ENCODE results near the gene PRDX2. TPM values are rescaled to one million over a fixed set of nuclear protein-coding genes. Genes with fewer than 3 reads are reported as not detected.

The PRDX2 gene
- total RNA-seq, 1 experiment from 2014 or later: 295 TPM

- peak overlapping the region; percentile 94 for H3K4me3 Mint-ChIP-seq (ENCODE audit: unreplicated experiment)
- no peaks in the 10 kb centered on the region for H3K9me3 Mint-ChIP-seq (ENCODE audit: unreplicated experiment)
- no peaks in the 10 kb centered on the region for H3K27me3 Mint-ChIP-seq (ENCODE audit: insufficient read depth, unreplicated experiment)
- intact Hi-C loops (cut with micrococcal nuclease): loop anchor here (1.0 to 5.0 kb wide), 2 partner anchors 12 to 68 kb away; partner anchors contain the start of gene TNPO2
- peak overlapping the region; percentile 95 for H3K27ac Mint-ChIP-seq (ENCODE audit: low read depth, unreplicated experiment)
- DNase-seq (ENCODE audit: unreplicated experiment): no peak
- peaks cover 34% of the 10 kb centered on the region for H3K4me1 Mint-ChIP-seq (ENCODE audit: insufficient read depth, unreplicated experiment)
- POLR2A ChIA-PET: interaction anchor here (0.6 to 8.4 kb wide), 17 partner anchors 7 to 1056 kb away, joined by 3 to 410 read pairs (median 6); partner anchors contain the start of genes GET3, HOOK2, PRDX2 and RNASEH2A
- CTCF ChIA-PET: interaction anchor here (0.5 to 14.5 kb wide), 6 partner anchors 15 to 364 kb away, joined by 3 to 307 read pairs (median 5); partner anchors contain the start of gene HOOK2
- TF ChIP-seq, protein P1, sequence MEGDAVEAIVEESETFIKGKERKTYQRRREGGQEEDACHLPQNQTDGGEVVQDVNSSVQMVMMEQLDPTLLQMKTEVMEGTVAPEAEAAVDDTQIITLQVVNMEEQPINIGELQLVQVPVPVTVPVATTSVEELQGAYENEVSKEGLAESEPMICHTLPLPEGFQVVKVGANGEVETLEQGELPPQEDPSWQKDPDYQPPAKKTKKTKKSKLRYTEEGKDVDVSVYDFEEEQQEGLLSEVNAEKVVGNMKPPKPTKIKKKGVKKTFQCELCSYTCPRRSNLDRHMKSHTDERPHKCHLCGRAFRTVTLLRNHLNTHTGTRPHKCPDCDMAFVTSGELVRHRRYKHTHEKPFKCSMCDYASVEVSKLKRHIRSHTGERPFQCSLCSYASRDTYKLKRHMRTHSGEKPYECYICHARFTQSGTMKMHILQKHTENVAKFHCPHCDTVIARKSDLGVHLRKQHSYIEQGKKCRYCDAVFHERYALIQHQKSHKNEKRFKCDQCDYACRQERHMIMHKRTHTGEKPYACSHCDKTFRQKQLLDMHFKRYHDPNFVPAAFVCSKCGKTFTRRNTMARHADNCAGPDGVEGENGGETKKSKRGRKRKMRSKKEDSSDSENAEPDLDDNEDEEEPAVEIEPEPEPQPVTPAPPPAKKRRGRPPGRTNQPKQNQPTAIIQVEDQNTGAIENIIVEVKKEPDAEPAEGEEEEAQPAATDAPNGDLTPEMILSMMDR (IDR thresholded peaks at IDR 0.05; ENCODE audit: unreplicated experiment): no peak
- H3K36me3 Mint-ChIP-seq (ENCODE audit: insufficient read depth, unreplicated experiment): peaks cover 55% of the 10 kb centered on the region
- no TSS peak for BruUV-seq (replicated peaks)
Measured at GRCh38 chr19:12790628-12791344, 10.8 kb downstream of the PRDX2 start.

DNA sequence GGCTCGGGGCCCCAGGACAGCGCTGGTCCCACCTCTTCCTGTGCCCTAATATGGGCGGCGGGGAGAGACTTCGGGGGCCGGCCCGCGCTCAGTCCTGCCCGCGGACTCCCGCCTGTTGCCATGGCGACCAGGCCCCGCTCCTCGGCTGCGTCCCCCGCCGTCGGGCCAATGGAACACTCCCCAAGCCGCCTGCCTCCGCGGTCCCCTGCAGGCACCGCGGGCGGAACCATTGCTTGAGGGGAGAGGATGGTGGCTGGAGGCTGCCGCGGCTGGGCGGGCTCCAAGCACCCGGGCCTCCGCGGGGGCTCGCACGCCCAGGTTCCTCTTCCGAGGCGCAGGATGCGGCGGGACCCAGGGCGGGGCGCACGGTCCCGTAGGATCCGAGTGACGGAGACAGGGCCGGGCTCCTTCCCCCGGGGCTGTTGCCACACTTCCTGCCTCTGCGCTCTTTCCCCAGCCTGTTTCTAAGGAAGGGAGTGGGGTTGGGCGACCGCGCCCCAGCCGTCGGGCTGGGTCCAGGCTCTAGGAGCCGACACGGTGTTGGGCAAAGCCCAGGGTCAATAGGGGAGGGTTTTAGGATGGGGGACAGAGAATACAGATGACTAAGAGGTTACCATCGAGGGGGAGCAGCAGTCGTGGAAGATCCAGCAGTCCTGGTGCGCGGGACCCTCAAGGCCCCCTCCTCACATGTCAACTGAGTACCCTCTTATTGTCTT is 11.5 kb downstream of the PRDX2 start:
- peak; percentile 98 for DNase-seq (ENCODE audit: unreplicated experiment)
- intact Hi-C loops (cut with micrococcal nuclease): loop anchor here (1.0 to 5.0 kb wide), 2 partner anchors 12 to 68 kb away; partner anchors contain the start of gene TNPO2
- Mint-ChIP-seq H3K4me1 (ENCODE audit: insufficient read depth, unreplicated experiment) (peaks cover 31% of the 10 kb centered on the region), H3K27me3 (ENCODE audit: insufficient read depth, unreplicated experiment) (no peaks in the 10 kb centered on the region), H3K4me3 (ENCODE audit: unreplicated experiment) (peak overlapping the region; percentile 94), H3K9me3 (ENCODE audit: unreplicated experiment) (no peaks in the 10 kb centered on the region), H3K36me3 (ENCODE audit: insufficient read depth, unreplicated experiment) (peaks cover 48% of the 10 kb centered on the region), H3K27ac (ENCODE audit: low read depth, unreplicated experiment) (peak overlapping the region; percentile 98)
- ChIA-PET CTCF (interaction anchor here (0.5 to 14.5 kb wide), 8 partner anchors 13 to 364 kb away, joined by 3 to 307 read pairs (median 6); partner anchors contain the start of gene HOOK2), POLR2A (interaction anchor here (0.6 to 8.4 kb wide), 16 partner anchors 7 to 179 kb away, joined by 3 to 410 read pairs (median 10); partner anchors contain the start of genes GCDH, GET3, HOOK2 and PRDX2)
- TF ChIP-seq, protein P1 (IDR thresholded peaks at IDR 0.05; ENCODE audit: unreplicated experiment): no peak
- no TSS peak for BruUV-seq (replicated peaks)

GRCh38 chr19:12789098-12789903 is 12.3 kb downstream of the PRDX2 start:
- H3K9me3 Mint-ChIP-seq (ENCODE audit: unreplicated experiment): no peaks in the 10 kb centered on the region
- intact Hi-C loops (cut with micrococcal nuclease): no loop called here

More at GRCh38 chr19:12789098-12789903, 12.3 kb downstream of the PRDX2 start:
- Mint-ChIP-seq H3K4me3 (ENCODE audit: unreplicated experiment) (peak overlapping the region; percentile 94), H3K4me1 (ENCODE audit: insufficient read depth, unreplicated experiment) (peaks cover 28% of the 10 kb centered on the region), H3K27ac (ENCODE audit: low read depth, unreplicated experiment) (peak overlapping the region; percentile 98), H3K36me3 (ENCODE audit: insufficient read depth, unreplicated experiment) (peaks cover 41% of the 10 kb centered on the region), H3K27me3 (ENCODE audit: insufficient read depth, unreplicated experiment) (no peaks in the 10 kb centered on the region)
- ChIA-PET POLR2A (interaction anchor here (0.6 to 5.0 kb wide), 15 partner anchors 12 to 329 kb away, joined by 3 to 132 read pairs (median 4); partner anchors contain the start of genes GCDH, GET3, HOOK2 and MAN2B1), CTCF (interaction anchor here (0.7 to 3.3 kb wide), 5 partner anchors 12 to 67 kb away, joined by 3 to 41 read pairs (median 5); no protein-coding TSS in a partner anchor)
- peak; percentile 63 for DNase-seq (ENCODE audit: unreplicated experiment)
- TF ChIP-seq, protein P1 (IDR thresholded peaks at IDR 0.05; ENCODE audit: unreplicated experiment): no peak
- no TSS peak for BruUV-seq (replicated peaks)
